A673 (cell line): ENCODE data around the gene KRTAP5-10.

Source experiments
- CTCF ChIP-seq: fragments of 300-800, 200-600 bp; sonication (generic); conservative IDR thresholded peaks from 2 replicates; pipeline ENCODE4 v1.5.1; 2017; ENCODE audit warnings: low read depth, mild to moderate bottlenecking, antibody characterized with exemption, low read length, moderate library complexity, mixed read lengths
- EZH2 ChIP-seq: fragments of 200-600 bp; sonication (generic); IDR thresholded peaks from 2 replicates; pipeline ENCODE4 v1.6.1; 2017; ENCODE audit warnings: borderline replicate concordance, low read depth, mild to moderate bottlenecking, mixed read lengths, antibody characterized with exemption, low read length; ENCODE audit not compliant: poor library complexity, severe bottlenecking

- TF ChIP-seq EZH2 (no peak), CTCF (no peak)
These were observed 16.6 kb upstream of the KRTAP5-10 start for GRCh38 chr11:71548716-71549151.
